Fibroblast of skin of back (primary cell): Measurements from ENCODE around the gene USP25.

ENCODE experiments used
- DNase-seq: peaks from one replicate; pipeline ENCODE4 v3.0.0-alpha.2; 2013

Gene USP25

DNA sequence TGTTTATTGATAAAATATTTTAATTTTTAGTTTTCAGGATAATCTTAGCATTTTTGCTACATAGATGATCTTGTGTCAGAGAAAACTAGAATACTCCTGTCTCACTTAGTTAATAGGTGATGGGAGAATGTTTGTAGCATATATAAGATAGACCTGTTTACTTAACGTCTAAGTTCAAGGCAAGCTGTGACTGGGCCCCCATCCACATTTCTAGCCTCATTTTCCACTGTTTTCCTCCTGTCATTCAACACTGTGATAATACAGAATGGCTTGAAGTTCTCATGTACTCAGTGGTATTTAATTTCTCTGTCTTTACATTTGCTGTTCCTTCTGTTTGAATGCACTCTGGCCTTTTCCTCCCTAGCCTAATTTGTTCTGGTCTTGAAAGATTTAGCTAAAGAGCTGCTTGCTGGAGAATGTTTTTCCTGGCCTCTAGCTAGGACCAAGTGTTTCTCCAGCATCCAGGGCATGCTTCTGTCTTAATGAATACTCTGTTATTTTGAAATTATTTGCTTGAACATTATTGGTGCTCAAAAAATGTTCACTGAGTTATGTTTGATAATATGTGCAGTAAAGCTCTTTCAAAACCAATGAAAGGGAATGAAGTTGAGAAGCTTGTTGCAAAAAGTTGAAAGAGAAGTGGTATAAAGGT lies 37.3 kb downstream of the USP25 start:
- no peak for DNase-seq

DNA sequence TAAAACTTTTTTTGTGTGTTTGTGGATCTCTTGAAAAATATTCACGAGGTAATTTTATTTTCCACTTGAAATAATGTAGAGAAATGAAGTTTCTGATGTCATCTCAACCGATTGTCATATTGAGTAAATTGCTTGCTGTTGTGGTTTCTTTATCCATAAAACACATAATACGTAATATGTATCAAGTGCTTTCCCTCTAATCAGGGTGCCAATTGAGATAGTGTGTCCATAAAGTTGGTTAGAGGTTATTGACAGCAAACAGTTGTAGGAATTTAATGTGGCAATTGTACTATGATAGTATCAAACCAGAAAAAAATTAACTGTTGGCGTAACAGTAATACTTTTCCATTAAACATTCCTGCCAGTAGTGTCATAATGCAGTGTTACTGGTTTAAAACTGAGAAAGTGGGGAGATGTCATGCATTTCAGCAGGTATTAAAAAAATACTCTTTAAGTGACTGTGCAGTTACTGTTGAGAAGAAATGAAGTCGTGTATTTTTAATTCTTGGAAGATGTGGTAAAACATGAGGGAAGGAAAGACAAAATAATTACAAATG lies 38.3 kb downstream of the USP25 start:
- DNase-seq: peak; percentile 22

DNA sequence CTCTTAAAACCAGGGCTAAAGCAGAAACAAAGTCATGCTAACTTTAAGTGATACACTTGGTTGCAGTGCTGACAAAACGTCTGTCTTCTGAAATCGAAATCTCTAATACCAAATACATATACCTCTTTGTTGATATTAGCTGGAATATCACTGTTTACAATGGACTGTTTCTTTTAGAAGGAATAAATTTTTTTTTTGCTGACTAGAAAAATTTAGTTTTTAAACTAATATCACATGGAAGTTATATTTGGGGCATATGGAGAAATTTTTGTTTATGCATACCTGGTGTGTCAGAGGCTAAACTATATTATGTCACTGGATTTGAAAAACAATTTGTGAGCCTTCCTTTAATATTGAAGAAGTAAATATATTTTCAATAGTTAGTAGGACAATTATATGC lies 39.1 kb downstream of the USP25 start:
- no peak for DNase-seq

- DNase-seq: no peak
Measured at GRCh38 chr21:15771311-15771710, 41.5 kb downstream of the USP25 start.

DNA sequence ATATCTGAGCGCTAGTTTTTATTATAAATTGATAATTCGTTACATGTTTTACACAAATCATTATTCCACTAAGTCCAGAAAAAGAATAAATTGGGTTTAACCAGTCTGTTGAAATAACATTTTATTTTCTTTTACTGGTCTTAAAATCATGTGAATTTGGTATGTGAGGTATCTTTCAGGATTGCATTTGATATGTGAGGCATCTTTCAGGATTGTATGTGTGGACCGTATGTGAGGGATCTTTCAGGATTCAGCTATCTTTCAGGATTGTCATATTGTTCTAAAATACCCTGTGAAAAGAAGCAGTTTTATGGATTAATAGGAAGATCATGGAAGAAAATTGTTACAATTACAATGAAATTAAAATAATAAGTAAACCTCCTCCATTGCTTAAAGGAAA lies 42.9 kb downstream of the USP25 start:
- peak; percentile 50 for DNase-seq

- DNase-seq: peak; percentile 20
Measured at GRCh38 chr21:15774590-15774989, 44.8 kb downstream of the USP25 start.

DNA sequence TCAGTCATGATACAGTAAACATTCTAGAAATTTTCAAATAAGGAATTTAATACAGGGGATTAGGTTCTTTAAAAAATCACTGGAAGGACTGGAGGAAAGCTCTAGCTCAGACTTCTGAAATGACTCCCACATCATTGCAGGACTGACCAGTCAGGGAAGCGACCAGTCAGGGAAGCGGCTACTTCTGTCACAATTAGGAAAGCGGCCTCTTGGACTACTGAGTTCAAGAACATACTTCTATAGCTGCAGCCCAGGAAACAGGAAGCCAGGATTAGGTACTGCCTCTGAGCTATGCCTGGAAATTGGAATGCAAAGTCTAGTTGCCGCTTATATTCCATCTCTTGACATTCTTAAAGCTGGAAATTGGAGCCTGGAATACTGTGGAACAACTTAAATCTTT lies 45.5 kb downstream of the USP25 start:
- no peak for DNase-seq

DNA sequence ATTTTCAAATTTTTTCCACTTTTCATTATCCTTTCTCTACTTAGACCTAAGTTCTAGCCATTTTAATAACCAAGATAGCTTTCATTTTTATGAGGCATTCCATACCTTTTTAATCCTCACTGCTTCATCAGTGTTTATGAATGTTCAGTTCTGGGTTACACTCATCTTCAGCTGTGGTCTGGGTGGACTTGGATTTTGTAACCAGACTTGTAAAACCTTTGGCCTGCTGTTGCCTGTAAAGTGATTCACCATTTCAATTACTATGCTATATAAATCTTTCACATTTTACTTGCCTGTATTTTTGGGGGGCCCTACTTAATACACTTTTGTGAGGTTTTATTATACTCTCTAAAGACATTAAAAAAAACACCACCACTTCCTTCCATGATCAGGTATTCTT lies 46.2 kb downstream of the USP25 start:
- peak; percentile 71 for DNase-seq

DNA sequence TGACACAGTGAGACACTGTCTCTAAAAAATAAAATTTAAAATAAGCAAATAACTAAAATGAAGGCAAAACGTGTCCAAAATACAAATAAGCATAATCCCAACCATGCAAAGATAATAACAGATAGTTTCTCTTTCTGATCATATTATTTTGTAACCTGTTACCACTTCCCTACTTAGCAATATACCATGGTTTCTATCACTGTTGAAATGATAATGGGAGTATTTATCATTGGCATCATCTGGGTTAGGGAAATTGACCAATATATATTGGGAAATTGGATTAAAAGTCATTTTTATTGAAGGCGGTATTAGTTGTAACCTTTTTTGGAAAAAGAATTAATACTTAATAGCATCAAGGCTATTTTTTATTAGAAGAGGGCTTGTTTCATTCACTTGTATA lies 47.0 kb downstream of the USP25 start:
- DNase-seq: no peak

GRCh38 chr21:15781986-15782385 lies 52.2 kb downstream of the USP25 start:
- no peak for DNase-seq

GRCh38 chr21:15788847-15789523 lies 59.2 kb downstream of the USP25 start:
- DNase-seq: peak; percentile 71

DNA sequence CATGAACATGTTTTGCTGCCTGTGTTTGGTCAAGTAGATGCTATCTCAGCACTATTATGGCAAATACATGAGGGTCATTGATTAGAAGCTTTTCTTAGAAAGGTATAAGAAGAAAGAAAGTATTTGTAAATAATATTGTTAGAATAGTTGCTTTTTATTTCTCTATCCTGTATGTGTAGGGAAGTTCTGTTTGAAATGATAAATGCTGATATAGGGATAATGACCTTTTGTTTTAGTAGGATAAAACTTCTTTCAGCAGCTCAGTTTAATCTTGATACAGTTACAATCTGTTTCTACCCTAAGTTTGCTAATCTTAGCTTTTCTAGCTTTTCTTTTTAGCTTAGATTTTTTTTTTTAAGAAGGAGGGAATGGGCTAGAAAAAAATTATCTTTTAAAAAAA lies 63.3 kb downstream of the USP25 start:
- no peak for DNase-seq

GRCh38 chr21:15793550-15794235 lies 63.9 kb downstream of the USP25 start:
- no peak for DNase-seq

- DNase-seq: no peak
Measured at GRCh38 chr21:15794277-15794912, 64.6 kb downstream of the USP25 start.

GRCh38 chr21:15795533-15795932 lies 65.8 kb downstream of the USP25 start:
- no peak for DNase-seq

- DNase-seq: no peak
Measured at GRCh38 chr21:15797577-15798363, 68.0 kb downstream of the USP25 start.

- no peak for DNase-seq
Measured at GRCh38 chr21:15801352-15801863, 71.6 kb downstream of the USP25 start.

- DNase-seq: no peak
Measured at GRCh38 chr21:15804247-15805005, 74.6 kb downstream of the USP25 start.

DNA sequence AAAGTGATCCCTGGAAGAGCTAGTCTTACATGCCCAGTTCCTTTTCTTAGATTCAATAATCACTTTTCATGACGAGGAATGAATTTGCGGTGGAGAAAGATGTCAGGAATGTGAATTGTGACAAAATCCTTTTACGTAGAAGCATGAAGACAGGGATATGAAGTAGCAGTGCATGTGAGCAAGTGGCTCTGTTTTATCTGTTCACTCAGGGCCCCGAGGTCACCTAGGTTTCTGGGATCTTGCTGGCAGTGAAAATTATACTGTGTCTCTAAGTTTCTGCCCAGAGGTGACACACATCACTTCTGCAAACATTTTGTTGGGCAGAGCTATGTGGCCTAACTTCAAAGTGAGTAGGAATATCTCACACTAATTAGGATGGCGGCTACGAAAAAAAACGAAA lies 79.3 kb downstream of the USP25 start:
- no peak for DNase-seq

GRCh38 chr21:15809818-15810217 lies 80.0 kb downstream of the USP25 start:
- DNase-seq: peak; percentile 45

GRCh38 chr21:15815285-15815684 lies 85.5 kb downstream of the USP25 start:
- no peak for DNase-seq
